Mesendoderm (in vitro differentiated cells): ENCODE measurements around the gene MYOF.

Source experiments
- DNase-seq: peaks from one replicate; pipeline ENCODE4 v3.0.0; 2013
- H2AK5ac ChIP-seq: 2 replicates; pipeline ENCODE4 v1.6.1; 2013; ENCODE audit warnings: low read length, inconsistent platforms
- H2BK120ac ChIP-seq: 2 replicates; pipeline ENCODE4 v1.6.1; 2013; ENCODE audit warnings: low read depth, mild to moderate bottlenecking, low read length, moderate library complexity, mixed read lengths
- H2BK15ac ChIP-seq: replicated peaks from 2 replicates; pipeline ENCODE4 v1.6.1; 2013; ENCODE audit warnings: low read depth, mild to moderate bottlenecking, moderate library complexity
- H2BK5ac ChIP-seq: 2 replicates; pipeline ENCODE4 v1.6.1; 2013; ENCODE audit warnings: low read length, inconsistent platforms
- H3K18ac ChIP-seq: 2 replicates; pipeline ENCODE4 v1.6.1; 2013; ENCODE audit warnings: mild to moderate bottlenecking, low read length, mixed read lengths
- H3K23ac ChIP-seq: one replicate; pipeline ENCODE4 v1.6.1; 2013; ENCODE audit warnings: low read length
- H3K27ac ChIP-seq: 2 replicates; pipeline ENCODE4 v1.5.1; 2013; ENCODE audit warnings: low read depth, mild to moderate bottlenecking, inconsistent platforms, low read length, moderate library complexity
- H3K27me3 ChIP-seq: 2 replicates; pipeline ENCODE4 v1.6.1; 2013; ENCODE audit warnings: low read length, control low read depth, mild to moderate bottlenecking, inconsistent platforms; ENCODE audit not compliant: insufficient read depth, poor library complexity
- H3K36me3 ChIP-seq: 2 replicates; pipeline ENCODE4 v1.6.1; 2013; ENCODE audit warnings: low read length, inconsistent platforms; ENCODE audit not compliant: control insufficient read depth, insufficient read depth
- H3K4ac ChIP-seq: one replicate; pipeline ENCODE4 v1.6.1; 2013; ENCODE audit warnings: low read depth, mild to moderate bottlenecking, low read length, moderate library complexity
- H3K4me1 ChIP-seq: 2 replicates; pipeline ENCODE4 v1.6.1; 2013; ENCODE audit warnings: low read depth, low read length, inconsistent platforms; ENCODE audit not compliant: control insufficient read depth
- H3K4me2 ChIP-seq: 2 replicates; pipeline ENCODE4 v1.6.1; 2013; ENCODE audit warnings: low read length
- H3K4me3 ChIP-seq: 2 replicates; pipeline ENCODE4 v1.5.1; 2013; ENCODE audit warnings: mild to moderate bottlenecking, low read length
- H3K56ac ChIP-seq: one replicate; pipeline ENCODE4 v1.6.1; 2013; ENCODE audit warnings: low read length
- H3K79me1 ChIP-seq: 2 replicates; pipeline ENCODE4 v1.6.1; 2013; ENCODE audit warnings: low read length, inconsistent platforms
- H3K79me2 ChIP-seq: 2 replicates; pipeline ENCODE4 v1.6.1; 2013; ENCODE audit warnings: mild to moderate bottlenecking, low read length; ENCODE audit not compliant: control insufficient read depth, insufficient read depth
- H3K9ac ChIP-seq: 2 replicates; pipeline ENCODE4 v1.6.1; 2013; ENCODE audit warnings: low read length, inconsistent platforms
- H4K5ac ChIP-seq: one replicate; pipeline ENCODE4 v1.6.1; 2013; ENCODE audit warnings: low read length
- H4K8ac ChIP-seq: one replicate; pipeline ENCODE4 v1.6.1; 2013; ENCODE audit warnings: low read depth, mild to moderate bottlenecking, control low read depth, low read length, moderate library complexity
- WGBS: extraction: QIAGEN DNeasy Blood & Tissue Kit; methylation state at CpG from one replicate; pipeline ENCODE4 v1.1.7; 2013; ENCODE audit warnings: low lambda C conversion rate, missing lambda C conversion rate; ENCODE audit not compliant: insufficient coverage; ENCODE audit errors: extremely low coverage; 5-methylcytosine and 5-hydroxymethylcytosine counted together

The MYOF gene

DNA sequence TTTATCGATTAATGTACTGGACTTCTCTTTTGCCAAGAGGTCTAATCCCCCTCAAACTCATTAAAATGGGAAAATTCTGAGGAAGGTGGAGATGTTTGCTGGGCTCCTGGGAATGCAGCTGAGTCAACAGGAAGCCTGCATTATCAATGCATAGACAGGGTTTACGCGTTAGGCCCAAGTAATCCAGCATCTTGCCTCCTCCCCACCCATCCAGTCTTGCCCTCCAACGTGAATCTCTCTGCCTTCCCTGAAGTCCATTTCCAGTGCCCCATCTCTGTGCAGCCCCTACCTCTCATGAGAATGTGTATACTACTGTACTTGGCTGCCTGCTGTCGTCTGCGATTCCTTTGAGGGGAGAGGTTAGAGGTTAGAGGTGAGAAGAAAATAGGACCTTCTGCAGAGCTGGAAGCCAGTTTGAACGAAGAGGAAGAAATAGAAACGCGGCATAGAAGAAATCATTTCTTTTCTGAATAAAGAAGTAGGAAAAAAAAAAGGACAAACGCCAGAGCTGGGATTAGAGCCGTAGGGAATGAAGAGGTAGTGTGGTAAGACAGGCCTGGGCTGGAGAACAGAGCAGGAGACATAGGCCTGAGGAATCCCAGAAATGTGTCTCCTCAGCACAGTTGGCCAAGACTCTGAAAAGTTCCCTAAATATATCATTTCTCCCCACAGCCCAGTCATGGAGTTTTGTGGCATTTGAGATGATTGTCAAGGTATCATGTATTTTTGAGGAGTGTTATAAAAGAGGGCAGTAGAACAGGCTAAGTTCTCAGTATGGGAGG, 75.6 kb downstream of the MYOF start:
- H3K27ac ChIP-seq, result peak overlapping the region; percentile 51
- H3K36me3 ChIP-seq, result no peaks in the 10 kb centered on the region
- no CpG with 5 or more reads among the region's 11 CpGs for WGBS

GRCh38 chr10:93404048-93404354, 78.1 kb downstream of the MYOF start:
- Histone ChIP-seq H2BK15ac (no peak overlapping the region), H3K36me3 (no peaks in the 10 kb centered on the region), H2AK5ac (no peak overlapping the region), H3K79me2 (no peaks in the 10 kb centered on the region), H4K8ac (no peak overlapping the region), H3K4me2 (no peak overlapping the region), H3K23ac (no peak overlapping the region), H3K27me3 (no peaks in the 10 kb centered on the region), H2BK120ac (no peak overlapping the region), H4K5ac (no peak overlapping the region), H3K27ac (no peak overlapping the region), H2BK5ac (no peak overlapping the region), H3K4ac (no peak overlapping the region), H3K79me1 (no peaks in the 10 kb centered on the region), H3K56ac (no peak overlapping the region), H3K4me3 (no peak overlapping the region), H3K9ac (no peak overlapping the region), H3K4me1 (peaks cover 5% of the 10 kb centered on the region), H3K18ac (no peak overlapping the region)
- WGBS, result no CpG with 5 or more reads among the region's 3 CpGs
- DNase-seq, result no peak

More for the DNA sequence above, 75.6 kb downstream of the MYOF start:
- Histone ChIP-seq H3K9ac (no peak overlapping the region), H2BK5ac (no peak overlapping the region), H3K79me2 (no peaks in the 10 kb centered on the region), H3K4ac (no peak overlapping the region), H3K4me3 (no peak overlapping the region), H2BK15ac (no peak overlapping the region), H3K56ac (peak overlapping the region; percentile 17), H3K23ac (no peak overlapping the region), H2AK5ac (no peak overlapping the region), H3K4me2 (no peak overlapping the region), H3K18ac (peak overlapping the region; percentile 29), H4K8ac (no peak overlapping the region), H3K79me1 (no peaks in the 10 kb centered on the region), H3K4me1 (peaks cover 5% of the 10 kb centered on the region), H4K5ac (no peak overlapping the region), H3K27me3 (no peaks in the 10 kb centered on the region), H2BK120ac (no peak overlapping the region)
- peak; percentile 85 for DNase-seq

- no CpG with 5 or more reads among the region's 1 CpG for WGBS
- H3K4me2 ChIP-seq, result no peak overlapping the region
Measured at GRCh38 chr10:93403152-93404047, 78.7 kb downstream of the MYOF start.

GRCh38 chr10:93402192-93402591, 79.9 kb downstream of the MYOF start:
- no peak overlapping the region for H2BK15ac ChIP-seq

More at GRCh38 chr10:93403152-93404047, 78.7 kb downstream of the MYOF start:
- no peak overlapping the region for H2AK5ac ChIP-seq
- H3K79me1 ChIP-seq, result no peaks in the 10 kb centered on the region
- no peak overlapping the region for H3K4me3 ChIP-seq
- no peak overlapping the region for H3K9ac ChIP-seq
- no peak overlapping the region for H3K27ac ChIP-seq
- no peak overlapping the region for H4K8ac ChIP-seq
- H3K23ac ChIP-seq, result no peak overlapping the region
- no peak overlapping the region for H2BK15ac ChIP-seq
- H4K5ac ChIP-seq, result no peak overlapping the region
- H3K4ac ChIP-seq, result no peak overlapping the region
- H3K27me3 ChIP-seq, result no peaks in the 10 kb centered on the region
- H3K79me2 ChIP-seq, result no peaks in the 10 kb centered on the region
- H3K4me1 ChIP-seq, result peaks cover 5% of the 10 kb centered on the region
- H2BK120ac ChIP-seq, result no peak overlapping the region
- H3K56ac ChIP-seq, result no peak overlapping the region
- no peak overlapping the region for H3K18ac ChIP-seq
- H3K36me3 ChIP-seq, result no peaks in the 10 kb centered on the region
- DNase-seq, result no peak
- H2BK5ac ChIP-seq, result no peak overlapping the region

DNA sequence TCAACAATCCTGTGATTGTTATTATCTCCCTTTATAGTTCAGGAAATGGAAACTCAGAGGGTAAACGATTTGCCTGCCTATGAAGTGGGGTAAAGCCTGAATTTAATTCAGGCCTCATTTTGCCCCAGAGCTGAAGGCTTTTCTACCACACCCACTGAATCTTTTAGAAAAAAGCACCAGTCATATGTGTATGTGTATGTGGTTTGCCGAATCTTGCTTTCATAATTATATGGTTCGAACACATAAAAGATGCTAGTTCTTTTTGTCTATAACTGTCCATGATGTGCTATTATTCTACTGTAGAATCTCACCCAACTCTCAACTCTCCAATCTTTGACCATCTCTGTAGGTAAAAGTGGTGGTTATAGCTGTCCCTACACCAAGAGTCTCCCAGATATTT, 83.6 kb downstream of the MYOF start:
- Histone ChIP-seq H2BK120ac (no peak overlapping the region), H3K79me2 (no peaks in the 10 kb centered on the region), H3K18ac (peak overlapping the region; percentile 6), H2AK5ac (no peak overlapping the region), H2BK5ac (no peak overlapping the region), H3K79me1 (no peaks in the 10 kb centered on the region), H3K4me3 (no peak overlapping the region), H2BK15ac (no peak overlapping the region), H4K8ac (no peak overlapping the region), H4K5ac (no peak overlapping the region), H3K4me2 (no peak overlapping the region), H3K36me3 (no peaks in the 10 kb centered on the region), H3K23ac (no peak overlapping the region), H3K4ac (no peak overlapping the region), H3K4me1 (peaks cover 4% of the 10 kb centered on the region), H3K9ac (no peak overlapping the region), H3K27me3 (no peaks in the 10 kb centered on the region), H3K56ac (no peak overlapping the region), H3K27ac (no peak overlapping the region)
- no CpG with 5 or more reads among the region's 3 CpGs for WGBS
- DNase-seq, result no peak

More at GRCh38 chr10:93402192-93402591, 79.9 kb downstream of the MYOF start:
- Histone ChIP-seq H2BK120ac (no peak overlapping the region), H2AK5ac (no peak overlapping the region), H4K8ac (no peak overlapping the region), H3K56ac (no peak overlapping the region), H3K18ac (no peak overlapping the region), H3K4me2 (no peak overlapping the region), H3K79me1 (no peaks in the 10 kb centered on the region), H3K79me2 (no peaks in the 10 kb centered on the region), H3K36me3 (no peaks in the 10 kb centered on the region), H3K27ac (no peak overlapping the region), H3K27me3 (no peaks in the 10 kb centered on the region), H3K23ac (no peak overlapping the region), H4K5ac (no peak overlapping the region), H3K4ac (peak overlapping the region; percentile 63), H3K4me3 (no peak overlapping the region), H3K4me1 (peaks cover 7% of the 10 kb centered on the region), H3K9ac (no peak overlapping the region), H2BK5ac (no peak overlapping the region)
- WGBS, result no CpG with 5 or more reads among the region's 6 CpGs
- no peak for DNase-seq
